NB4 (cell line): ENCODE data around the gene PTCD2.

Experiments used
- DNase-seq: peaks from one replicate; pipeline ENCODE4 v3.0.0; 2010; ENCODE audit warnings: low read depth
- H3K4me3 ChIP-seq: one replicate; pipeline ENCODE4 v1.5.1; 2011; ENCODE audit warnings: mild to moderate bottlenecking, low read depth, low read length, moderate library complexity
- MYC ChIP-seq: IDR thresholded peaks from 2 replicates; pipeline ENCODE4 v1.6.1; 2011; ENCODE audit warnings: low read depth, low read length
- POLR2A ChIP-seq: IDR thresholded peaks from 2 replicates; pipeline ENCODE4 v1.6.1; 2011; ENCODE audit warnings: mild to moderate bottlenecking; ENCODE audit not compliant: insufficient read length; ENCODE audit errors: extremely low read depth
- TF ChIP-seq, protein P1 (sequence below): IDR thresholded peaks from one replicate; pipeline ENCODE4 v1.5.1; 2012; ENCODE audit warnings: low read depth, low read length
- TF ChIP-seq, protein P2 (sequence below): IDR thresholded peaks from 2 replicates; pipeline ENCODE4 v1.6.1; 2011; ENCODE audit warnings: low read depth, low read length

Gene PTCD2

DNA sequence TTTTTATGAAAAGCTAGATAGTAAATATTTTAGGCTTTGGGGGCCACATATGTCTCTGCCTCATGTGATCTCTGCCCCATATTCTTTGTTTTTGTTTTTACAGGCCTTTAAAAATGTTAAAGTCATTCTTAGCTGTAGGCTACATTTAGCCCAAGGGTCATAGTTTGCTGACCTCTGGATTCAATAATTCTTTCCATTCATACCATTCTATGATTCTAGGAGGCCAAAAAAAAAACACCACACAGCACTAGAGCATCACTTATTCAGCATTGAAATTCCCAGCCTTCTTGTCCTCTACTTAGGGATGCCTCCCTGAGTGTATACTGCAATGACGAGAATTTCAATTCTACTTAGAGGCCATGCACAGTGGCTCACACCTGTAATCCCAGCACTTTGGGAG, 17.0 kb downstream of the PTCD2 start:
- TF ChIP-seq MYC: no peak
- TF ChIP-seq, protein P1, sequence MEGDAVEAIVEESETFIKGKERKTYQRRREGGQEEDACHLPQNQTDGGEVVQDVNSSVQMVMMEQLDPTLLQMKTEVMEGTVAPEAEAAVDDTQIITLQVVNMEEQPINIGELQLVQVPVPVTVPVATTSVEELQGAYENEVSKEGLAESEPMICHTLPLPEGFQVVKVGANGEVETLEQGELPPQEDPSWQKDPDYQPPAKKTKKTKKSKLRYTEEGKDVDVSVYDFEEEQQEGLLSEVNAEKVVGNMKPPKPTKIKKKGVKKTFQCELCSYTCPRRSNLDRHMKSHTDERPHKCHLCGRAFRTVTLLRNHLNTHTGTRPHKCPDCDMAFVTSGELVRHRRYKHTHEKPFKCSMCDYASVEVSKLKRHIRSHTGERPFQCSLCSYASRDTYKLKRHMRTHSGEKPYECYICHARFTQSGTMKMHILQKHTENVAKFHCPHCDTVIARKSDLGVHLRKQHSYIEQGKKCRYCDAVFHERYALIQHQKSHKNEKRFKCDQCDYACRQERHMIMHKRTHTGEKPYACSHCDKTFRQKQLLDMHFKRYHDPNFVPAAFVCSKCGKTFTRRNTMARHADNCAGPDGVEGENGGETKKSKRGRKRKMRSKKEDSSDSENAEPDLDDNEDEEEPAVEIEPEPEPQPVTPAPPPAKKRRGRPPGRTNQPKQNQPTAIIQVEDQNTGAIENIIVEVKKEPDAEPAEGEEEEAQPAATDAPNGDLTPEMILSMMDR: no peak
- TF ChIP-seq POLR2A: no peak
- TF ChIP-seq, protein P2, sequence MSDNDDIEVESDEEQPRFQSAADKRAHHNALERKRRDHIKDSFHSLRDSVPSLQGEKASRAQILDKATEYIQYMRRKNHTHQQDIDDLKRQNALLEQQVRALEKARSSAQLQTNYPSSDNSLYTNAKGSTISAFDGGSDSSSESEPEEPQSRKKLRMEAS: no peak
- no peak for DNase-seq
- H3K4me3 ChIP-seq: no peak overlapping the region

DNA sequence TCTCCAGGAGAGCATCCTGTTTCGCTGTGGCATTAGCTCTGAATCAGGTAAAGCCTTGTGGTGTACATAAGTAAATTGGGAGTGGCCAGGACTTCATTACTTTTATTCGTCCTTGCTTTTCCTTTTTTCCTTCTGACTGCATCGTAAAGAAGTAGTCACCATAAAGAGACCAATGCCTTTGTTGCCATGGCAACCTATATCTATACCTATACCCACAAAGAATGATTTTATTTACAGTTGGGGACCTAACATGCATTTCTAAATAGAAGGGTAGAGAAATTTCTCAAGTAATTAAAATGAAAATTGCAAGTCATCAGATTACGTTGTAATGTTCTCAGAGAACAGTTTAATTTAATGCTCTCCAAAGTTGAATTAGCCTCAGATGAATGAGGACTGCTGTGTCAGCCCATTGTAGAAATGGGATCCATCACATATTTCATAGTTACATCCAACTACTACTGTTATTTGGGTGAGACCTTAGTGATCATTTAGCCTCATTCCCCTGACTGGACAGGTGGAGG, 18.6 kb downstream of the PTCD2 start:
- no peak for DNase-seq
- TF ChIP-seq POLR2A (no peak), MYC (no peak)
- TF ChIP-seq, protein P1: no peak
- TF ChIP-seq, protein P2: no peak
- no peak overlapping the region for H3K4me3 ChIP-seq

DNA sequence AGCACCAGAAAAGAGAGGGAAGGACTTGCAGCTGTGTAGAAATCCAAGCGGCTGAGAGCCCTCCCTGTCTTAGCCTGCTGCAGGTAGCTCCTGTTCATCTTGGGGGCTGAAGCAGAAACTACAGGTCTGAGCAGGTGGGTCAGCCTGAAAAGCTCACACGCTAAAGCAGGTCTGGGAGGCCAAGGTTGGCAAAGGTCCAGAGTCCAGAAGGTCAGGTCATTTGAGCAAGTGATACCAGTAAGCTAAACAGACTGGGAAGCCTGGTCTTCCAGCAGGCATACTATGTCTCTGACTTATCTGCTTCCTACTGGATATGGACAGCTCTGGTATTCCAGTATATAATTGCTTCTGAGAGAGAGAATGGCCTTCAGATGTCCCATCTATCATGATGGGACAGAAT, 26.2 kb downstream of the PTCD2 start:
- DNase-seq: no peak
- TF ChIP-seq MYC (no peak), POLR2A (no peak)
- TF ChIP-seq, protein P1: no peak
- TF ChIP-seq, protein P2: no peak
- no peak overlapping the region for H3K4me3 ChIP-seq

DNA sequence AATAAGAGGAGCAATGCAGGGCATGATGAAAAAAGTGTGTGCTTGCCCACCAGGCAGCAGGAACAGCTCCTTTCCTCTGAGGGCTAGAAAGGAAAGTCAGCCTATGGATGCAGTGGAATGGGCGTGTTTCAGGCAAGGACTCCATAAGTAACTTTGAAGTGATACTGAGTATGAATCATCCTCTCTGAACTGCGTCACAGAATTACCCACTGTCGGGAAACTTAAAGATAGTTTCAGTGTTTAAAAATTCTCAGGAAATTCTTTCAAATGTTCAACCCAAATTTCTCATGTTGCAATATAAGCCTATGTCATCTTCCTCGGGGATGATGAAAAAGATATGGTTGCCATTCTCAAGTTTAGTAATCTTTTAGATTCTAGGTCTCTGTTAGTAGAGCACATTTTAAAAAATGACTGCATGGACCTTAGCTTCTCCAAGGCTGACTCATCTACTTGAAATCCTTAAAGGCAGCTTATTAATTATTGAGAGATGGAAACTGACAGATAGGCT, 27.7 kb downstream of the PTCD2 start:
- no peak for TF ChIP-seq POLR2A
- TF ChIP-seq, protein P1: no peak
- TF ChIP-seq, protein P2: no peak
- no peak for TF ChIP-seq MYC
- no peak for DNase-seq
- H3K4me3 ChIP-seq: no peak overlapping the region

DNA sequence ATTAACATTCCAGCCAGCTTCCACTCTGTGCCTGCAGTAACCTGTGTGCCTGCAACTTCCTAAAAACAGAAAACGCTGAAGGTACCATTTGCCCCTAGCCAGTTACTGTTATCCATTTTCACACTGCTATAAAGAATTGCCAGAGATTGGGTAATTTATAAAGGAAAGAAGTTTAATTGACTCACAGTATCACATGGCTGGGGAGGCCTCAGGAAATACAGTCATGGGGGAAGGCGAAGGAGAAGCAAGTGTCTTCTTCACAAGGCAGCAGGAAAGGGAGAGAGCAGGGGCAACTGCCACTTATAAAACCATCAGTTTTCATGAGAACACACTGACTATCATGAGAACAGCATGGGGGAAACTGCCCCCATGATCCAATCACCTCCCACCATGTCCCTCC, 31.2 kb downstream of the PTCD2 start:
- DNase-seq: no peak
- no peak overlapping the region for H3K4me3 ChIP-seq
- no peak for TF ChIP-seq MYC
- no peak for TF ChIP-seq POLR2A
- TF ChIP-seq, protein P2: no peak
- TF ChIP-seq, protein P1: no peak

DNA sequence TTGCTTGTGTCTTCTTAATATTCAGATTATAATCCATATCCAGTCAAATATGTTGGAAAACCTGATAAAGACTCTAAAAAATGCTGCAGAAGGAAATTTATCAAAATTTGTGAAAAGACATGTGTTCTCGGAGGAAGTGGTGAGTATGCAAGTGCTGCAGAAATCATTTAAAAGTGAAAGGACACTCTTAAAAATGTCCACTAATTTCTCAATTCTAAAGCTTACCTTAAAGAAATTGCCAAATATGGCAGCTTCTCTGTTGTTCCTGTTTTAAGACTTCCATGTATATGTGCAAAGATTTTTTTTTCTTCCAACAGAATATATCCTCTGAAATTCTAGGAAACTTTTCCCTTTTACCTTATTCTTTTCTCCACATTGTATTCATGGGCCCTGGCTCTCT, 32.4 kb downstream of the PTCD2 start:
- no peak for DNase-seq
- TF ChIP-seq POLR2A: no peak
- TF ChIP-seq, protein P1: no peak
- TF ChIP-seq, protein P2: no peak
- TF ChIP-seq MYC: no peak
- H3K4me3 ChIP-seq: no peak overlapping the region
